Measurements from ENCODE around the gene INPP5A. TPM values are rescaled to one million over a fixed set of nuclear protein-coding genes. Genes with fewer than 3 reads are reported as not detected.

The INPP5A gene
- total RNA-seq, 1 donor from 2014 or later = 103 TPM

GRCh38 chr10:132737390-132738048 is 199.9 kb downstream of the INPP5A start:
- DNase-seq (ENCODE audit: low spot score) = no peak

- DNase-seq (ENCODE audit: low spot score) = no peak
Observed at GRCh38 chr10:132738454-132739224, 201.1 kb downstream of the INPP5A start.

- no peak for DNase-seq (ENCODE audit: low spot score)
Observed at GRCh38 chr10:132739225-132739613, 201.6 kb downstream of the INPP5A start.

GRCh38 chr10:132740588-132740987 is 203.0 kb downstream of the INPP5A start:
- DNase-seq (ENCODE audit: low spot score) = no peak

- DNase-seq (ENCODE audit: low spot score) = no peak
Observed at GRCh38 chr10:132742167-132742836, 204.7 kb downstream of the INPP5A start.

- no peak for DNase-seq (ENCODE audit: low spot score)
Observed at GRCh38 chr10:132742837-132743194, 205.2 kb downstream of the INPP5A start.

- DNase-seq (ENCODE audit: low spot score) = peak; percentile 19
Observed at GRCh38 chr10:132743196-132743924, 205.8 kb downstream of the INPP5A start.

GRCh38 chr10:132743925-132744490 is 206.4 kb downstream of the INPP5A start:
- no peak for DNase-seq (ENCODE audit: low spot score)

GRCh38 chr10:132744839-132745238 is 207.3 kb downstream of the INPP5A start:
- DNase-seq (ENCODE audit: low spot score) = no peak

GRCh38 chr10:132745511-132745910 is 207.9 kb downstream of the INPP5A start:
- no peak for DNase-seq (ENCODE audit: low spot score)

GRCh38 chr10:132745971-132746370 is 208.4 kb downstream of the INPP5A start:
- no peak for DNase-seq (ENCODE audit: low spot score)

- no peak for DNase-seq (ENCODE audit: low spot score)
Observed at GRCh38 chr10:132746386-132746785, 208.8 kb downstream of the INPP5A start.

GRCh38 chr10:132746801-132747625 is 209.4 kb downstream of the INPP5A start:
- peak; percentile 29 for DNase-seq (ENCODE audit: low spot score)

- DNase-seq (ENCODE audit: low spot score) = no peak
Observed at GRCh38 chr10:132748135-132748534, 210.5 kb downstream of the INPP5A start.

- peak; percentile 29 for DNase-seq (ENCODE audit: low spot score)
Observed at GRCh38 chr10:132748545-132749370, 211.2 kb downstream of the INPP5A start.

GRCh38 chr10:132749371-132749795 is 211.8 kb downstream of the INPP5A start:
- DNase-seq (ENCODE audit: low spot score) = no peak

GRCh38 chr10:132750936-132751335 is 213.3 kb downstream of the INPP5A start:
- no peak for DNase-seq (ENCODE audit: low spot score)

- no peak for DNase-seq (ENCODE audit: low spot score)
Observed at GRCh38 chr10:132752378-132752777, 214.8 kb downstream of the INPP5A start.

- no peak for DNase-seq (ENCODE audit: low spot score)
Observed at GRCh38 chr10:132752961-132753360, 215.4 kb downstream of the INPP5A start.

GRCh38 chr10:132753596-132753995 is 216.0 kb downstream of the INPP5A start:
- DNase-seq (ENCODE audit: low spot score) = no peak

Data from umbilical cord (tissue), 2 donors.